NOMO-1 treated with dmso at 0.1 percent for 144 hours (cell line): Measurements from ENCODE around the gene CKAP2.
"Not testable (repeated sequence)": the region's sequence is repeated elsewhere in the genome, so short reads cannot be mapped to it uniquely, and the experiment has no call there.

Source experiments
- DNase-seq: peaks from one replicate; lab custom pipeline; 2025; ENCODE audit not compliant: unreplicated experiment; lab: John Stamatoyannopoulos, UW

Gene CKAP2

GRCh38 chr13:52454820-52455676, at the start of gene CKAP2:
CKAP2 (plus strand) TSS chr13:52455478; CDS start chr13:52455557, 79 bp downstream.
- DNase-seq = peak; percentile 98

GRCh38 chr13:52405767-52406494, 49.3 kb upstream of the CKAP2 start, which contains the start of gene THSD1:
THSD1 (minus strand) TSS chr13:52406172; CDS start chr13:52402600, 3,572 bp downstream.
- DNase-seq = no peak

- no peak for DNase-seq
These were observed 48.6 kb upstream of the CKAP2 start for GRCh38 chr13:52406629-52407028.

GRCh38 chr13:52407436-52407835, 47.8 kb upstream of the CKAP2 start:
- not testable (repeated sequence) for DNase-seq

GRCh38 chr13:52408071-52408658, 47.1 kb upstream of the CKAP2 start:
- not testable (repeated sequence) for DNase-seq

GRCh38 chr13:52411629-52412028, 43.6 kb upstream of the CKAP2 start:
- DNase-seq = no peak

GRCh38 chr13:52412128-52412527, 43.1 kb upstream of the CKAP2 start:
- DNase-seq = no peak

- no peak for DNase-seq
These were observed 41.2 kb upstream of the CKAP2 start for GRCh38 chr13:52414051-52414450.

GRCh38 chr13:52414963-52415362, 40.3 kb upstream of the CKAP2 start:
- no peak for DNase-seq

- DNase-seq = no peak
These were observed 36.2 kb upstream of the CKAP2 start for GRCh38 chr13:52419080-52419479.

- DNase-seq = no peak
These were observed 34.1 kb upstream of the CKAP2 start for GRCh38 chr13:52421216-52421615.

GRCh38 chr13:52428295-52428694, 27.0 kb upstream of the CKAP2 start:
- DNase-seq = no peak

GRCh38 chr13:52432456-52432855, 22.8 kb upstream of the CKAP2 start:
- no peak for DNase-seq

- DNase-seq = no peak
These were observed 9.0 kb upstream of the CKAP2 start for GRCh38 chr13:52446265-52446664.

- no peak for DNase-seq
These were observed 7.9 kb upstream of the CKAP2 start for GRCh38 chr13:52447354-52447753.

GRCh38 chr13:52447815-52448552, 7.3 kb upstream of the CKAP2 start:
- DNase-seq = no peak

GRCh38 chr13:52449331-52450011, 5.8 kb upstream of the CKAP2 start:
- peak; percentile 41 for DNase-seq

GRCh38 chr13:52450012-52450792, 5.1 kb upstream of the CKAP2 start, which contains the start of gene VPS36:
VPS36 (minus strand) TSS chr13:52450634; CDS start chr13:52450594, 40 bp downstream.
- peak; percentile 93 for DNase-seq

- no peak for DNase-seq
These were observed 4.5 kb upstream of the CKAP2 start for GRCh38 chr13:52450793-52451116.
